Activated naive CD8-positive, alpha-beta T cell treated with anti-CD3 and anti-CD28 coated beads, Interleukin-2, amount 50 U/mL, for 16 hours (primary cell): ENCODE data around the gene ZMYM5.
"Not testable (repeated sequence)": the region's sequence is repeated elsewhere in the genome, so short reads cannot be mapped to it uniquely, and the experiment has no call there.

Source experiments
- DNase-seq: peaks from one replicate; pipeline ENCODE4 v3.0.0-alpha.2; 2020; ENCODE audit warnings: low read depth, low spot score

The ZMYM5 gene

DNA sequence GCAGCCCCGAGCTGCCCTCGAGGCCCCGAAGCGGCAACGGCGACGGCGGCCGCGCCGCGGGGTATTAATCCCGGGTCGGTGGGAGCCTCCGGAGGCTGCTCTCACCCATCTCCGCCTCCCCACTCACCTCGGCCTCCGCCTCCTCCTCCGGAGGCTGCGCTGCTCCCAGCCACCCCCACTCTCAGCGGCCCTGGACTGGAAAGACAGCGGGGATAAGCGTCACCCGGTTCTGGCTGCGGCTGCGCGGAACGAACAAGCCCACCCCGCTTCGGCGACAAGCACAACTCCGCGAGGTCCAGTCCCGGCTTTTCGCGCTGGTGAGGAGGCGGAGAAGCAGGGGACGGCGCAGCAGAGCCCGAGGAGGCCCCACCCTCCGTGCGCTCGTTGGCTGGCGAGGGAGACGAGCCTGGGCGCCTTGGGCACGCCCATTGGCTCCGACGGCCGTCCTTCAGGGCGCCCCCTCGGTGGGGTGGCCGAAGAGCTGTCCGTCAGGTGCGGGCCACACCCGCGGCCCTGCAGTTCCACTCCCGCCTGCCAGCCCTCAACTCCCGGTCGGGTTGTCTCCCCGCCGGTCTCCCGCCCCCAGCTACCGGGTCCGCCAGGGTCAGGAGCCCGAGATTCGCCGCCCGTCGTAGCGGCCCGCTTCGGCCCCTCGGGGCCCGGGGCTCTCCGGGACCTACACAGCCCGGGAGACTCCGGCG lies at the start of gene ZMYM5:
Gene ZMYM5, minus strand, starts transcription at position 327 of the 701 bp plus-strand sequence. CDS start 11,469 bp downstream, outside the sequence.
- peak; percentile 90 for DNase-seq

- no peak for DNase-seq
Measured at GRCh38 chr13:19910336-19911072, 47.1 kb upstream of the ZMYM5 start.

DNA sequence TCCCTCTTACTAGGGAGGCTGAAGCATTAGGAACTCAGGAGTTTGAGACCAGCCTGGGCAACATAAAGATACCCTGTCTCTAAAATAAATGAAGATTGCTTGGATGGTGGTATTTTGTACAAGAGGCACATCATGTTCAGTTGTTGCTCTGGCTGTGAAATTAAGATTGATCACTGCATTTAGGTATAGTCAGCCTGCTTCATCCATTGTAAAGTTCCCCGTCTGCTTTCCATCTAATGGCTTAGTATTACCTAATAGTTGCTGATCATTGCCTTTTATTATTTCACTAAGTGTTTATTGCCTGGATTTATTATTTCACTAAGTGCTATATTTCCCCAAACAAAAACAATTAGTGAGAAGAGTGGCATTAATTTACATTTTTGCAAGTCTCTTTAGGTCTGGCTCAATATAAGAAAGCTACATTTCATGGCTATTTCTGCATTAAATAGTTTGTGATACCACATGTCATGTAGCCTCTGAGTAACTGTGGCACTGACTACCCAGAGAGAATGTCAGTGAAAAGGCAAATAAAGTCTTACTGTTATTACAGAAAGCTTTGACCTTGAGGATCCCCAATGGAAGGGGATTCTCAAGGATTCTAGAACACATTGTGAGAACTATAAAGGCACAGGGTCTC lies 45.0 kb upstream of the ZMYM5 start:
- DNase-seq, result no peak

- DNase-seq, result not testable (repeated sequence)
Measured at GRCh38 chr13:19905487-19906195, 42.2 kb upstream of the ZMYM5 start.

GRCh38 chr13:19890030-19890429 lies 26.6 kb upstream of the ZMYM5 start:
- no peak for DNase-seq

DNA sequence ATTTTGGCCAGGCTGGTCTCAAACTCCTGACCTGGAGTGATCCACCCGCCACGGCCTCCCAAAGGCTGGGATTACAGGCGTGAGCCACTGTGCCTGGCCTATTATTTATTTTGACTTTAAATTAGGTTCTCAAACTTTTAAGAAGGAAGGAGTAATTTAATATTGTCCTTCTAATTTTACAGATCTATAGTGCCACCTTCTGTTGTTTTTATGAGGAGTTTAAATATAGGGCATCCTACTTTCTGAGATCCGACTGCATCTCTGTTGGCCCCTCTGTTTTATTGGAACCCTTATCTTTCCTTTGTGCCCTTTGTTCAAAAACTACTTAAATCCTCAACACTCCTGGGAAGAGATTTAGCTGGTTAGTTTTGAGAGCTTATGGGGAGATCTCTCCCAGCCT lies 25.4 kb upstream of the ZMYM5 start:
- DNase-seq, result no peak

DNA sequence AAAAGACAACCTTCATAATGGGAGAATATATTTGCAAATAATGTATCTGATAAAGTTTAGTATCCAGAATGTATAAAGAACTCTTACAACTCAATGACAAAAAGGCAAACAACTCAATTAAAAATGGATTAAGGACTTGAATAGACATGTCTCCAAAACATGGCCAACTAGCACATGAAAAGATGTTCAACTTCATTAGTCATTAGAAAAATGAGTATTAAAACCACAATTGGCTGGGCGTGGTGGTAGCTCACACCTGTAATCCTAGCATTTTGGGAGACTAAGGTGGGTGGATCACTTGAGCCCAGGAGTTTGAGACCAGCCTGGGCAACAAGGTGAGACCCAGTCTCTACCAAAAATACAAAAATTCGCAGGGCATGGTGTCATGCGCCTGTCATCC lies 18.8 kb upstream of the ZMYM5 start:
- no peak for DNase-seq

- DNase-seq, result no peak
Measured at GRCh38 chr13:19881641-19882040, 18.2 kb upstream of the ZMYM5 start.

DNA sequence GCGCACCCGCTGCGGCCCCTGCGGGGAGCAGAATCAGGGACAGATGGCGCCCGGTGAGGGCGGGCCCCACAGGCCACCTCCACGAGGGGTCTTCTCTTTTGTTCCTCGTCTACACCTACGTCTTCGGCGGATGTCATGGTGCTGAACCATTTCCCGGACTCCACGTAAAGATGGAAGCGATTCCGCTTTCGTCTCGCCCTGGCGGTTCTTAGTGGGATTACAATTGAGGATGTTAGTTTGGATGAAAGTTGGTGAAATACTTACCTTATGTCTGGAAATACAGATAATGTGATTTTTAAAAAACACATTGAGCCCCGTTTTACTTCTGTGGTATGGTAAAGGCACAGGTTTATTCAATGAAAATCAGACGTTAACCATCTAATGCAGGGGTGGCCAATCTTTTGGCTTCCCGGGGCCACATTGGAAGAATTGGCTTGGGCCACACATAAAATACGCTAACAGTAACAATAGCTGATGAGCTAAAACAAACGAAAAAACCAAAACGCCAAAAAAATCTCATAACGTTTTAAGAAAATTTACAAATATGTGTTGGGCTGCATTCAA lies 1.4 kb upstream of the ZMYM5 start:
- DNase-seq, result peak; percentile 57

- DNase-seq, result peak; percentile 11
Measured at GRCh38 chr13:19864024-19864745, 736 bp upstream of the ZMYM5 start.

- no peak for DNase-seq
Measured at GRCh38 chr13:19862481-19863313, 752 bp downstream of the ZMYM5 start.

DNA sequence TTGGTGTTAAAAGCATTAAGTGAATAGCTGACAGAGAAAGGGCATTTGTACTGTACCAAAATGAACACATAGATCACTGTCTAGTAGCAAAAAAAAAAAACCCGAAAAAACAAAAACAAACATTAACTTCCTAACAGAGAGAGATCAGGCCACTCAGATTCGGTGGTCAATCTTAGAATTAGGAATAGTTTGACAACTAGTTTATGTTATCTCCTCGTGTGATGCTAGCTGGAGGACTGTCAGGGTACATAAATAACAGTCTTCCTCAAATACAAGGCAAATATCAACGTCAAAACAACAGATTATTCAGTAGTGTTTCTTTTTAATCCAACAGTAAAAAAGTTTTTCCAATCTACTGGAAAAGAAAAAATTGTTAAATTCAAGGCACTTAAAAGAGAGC lies 1.7 kb downstream of the ZMYM5 start:
- DNase-seq, result no peak

GRCh38 chr13:19860884-19861655 lies 2.4 kb downstream of the ZMYM5 start:
- no peak for DNase-seq

DNA sequence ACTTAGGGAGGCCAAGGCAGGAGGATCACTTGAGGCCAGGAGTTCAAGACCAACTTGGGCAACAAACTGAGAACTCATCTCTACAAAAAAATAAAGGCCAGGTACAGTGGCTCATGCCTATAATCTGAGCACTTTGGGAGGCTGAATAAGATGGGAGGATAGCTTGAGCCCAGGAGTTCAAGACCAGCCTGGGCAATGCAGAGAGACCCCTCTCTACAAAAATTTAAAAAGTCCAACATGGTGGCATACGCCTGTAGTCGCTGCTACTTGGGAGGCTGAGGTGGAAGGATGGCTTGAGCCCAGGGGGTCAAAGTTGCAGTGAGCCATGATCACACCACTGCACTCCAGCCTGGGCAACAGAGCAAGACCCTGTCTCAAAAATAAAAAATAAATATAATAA lies 5.8 kb downstream of the ZMYM5 start:
- not testable (repeated sequence) for DNase-seq

- no peak for DNase-seq
Measured at GRCh38 chr13:19852766-19853165, 10.7 kb downstream of the ZMYM5 start.

GRCh38 chr13:19845758-19846157 lies 17.7 kb downstream of the ZMYM5 start:
- no peak for DNase-seq

GRCh38 chr13:19838865-19839275 lies 24.6 kb downstream of the ZMYM5 start:
- DNase-seq, result no peak

DNA sequence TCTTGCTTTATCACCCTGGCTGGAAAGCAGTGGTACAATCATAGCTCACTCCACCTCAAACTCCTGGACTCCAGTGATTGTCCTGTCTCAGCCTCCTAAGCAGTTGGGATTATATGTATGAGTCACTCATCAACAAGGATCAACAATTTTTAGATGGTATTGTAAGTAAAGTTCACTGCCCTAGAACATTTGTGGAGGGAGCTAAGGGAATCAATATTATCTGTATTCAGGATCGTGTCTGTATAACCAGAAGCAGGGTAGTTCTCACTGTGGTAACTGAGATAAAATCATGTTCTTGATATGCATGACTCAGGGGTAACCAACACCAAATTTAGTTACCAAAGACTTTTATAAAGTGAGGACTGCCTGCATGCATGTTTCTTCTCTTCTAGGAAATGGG lies 27.0 kb downstream of the ZMYM5 start:
- no peak for DNase-seq

GRCh38 chr13:19834704-19835103 lies 28.7 kb downstream of the ZMYM5 start:
- DNase-seq, result no peak
